UCSD-AML1 (cell line): ENCODE measurements around the gene UNC13A.

ENCODE experiments used
- DNase-seq: peaks from one replicate; lab custom pipeline; 2025; ENCODE audit not compliant: unreplicated experiment; lab: John Stamatoyannopoulos, UW

UNC13A gene

GRCh38 chr19:17629760-17630159 lies 58.4 kb downstream of the UNC13A start:
- DNase-seq = no peak

- DNase-seq = no peak
Observed at GRCh38 chr19:17627921-17628320, 60.2 kb downstream of the UNC13A start.

- no peak for DNase-seq
Observed at GRCh38 chr19:17627161-17627560, 61.0 kb downstream of the UNC13A start.

GRCh38 chr19:17626456-17627015 lies 61.6 kb downstream of the UNC13A start:
- peak; percentile 34 for DNase-seq

- no peak for DNase-seq
Observed at GRCh38 chr19:17625980-17626379, 62.2 kb downstream of the UNC13A start.

GRCh38 chr19:17625043-17625442 lies 63.1 kb downstream of the UNC13A start:
- no peak for DNase-seq

- no peak for DNase-seq
Observed at GRCh38 chr19:17624314-17624991, 63.7 kb downstream of the UNC13A start.

- DNase-seq = no peak
Observed at GRCh38 chr19:17623224-17623935, 64.8 kb downstream of the UNC13A start.

- no peak for DNase-seq
Observed at GRCh38 chr19:17620696-17621095, 67.5 kb downstream of the UNC13A start.

GRCh38 chr19:17618936-17619335 lies 69.2 kb downstream of the UNC13A start:
- DNase-seq = no peak

- no peak for DNase-seq
Observed at GRCh38 chr19:17618281-17618903, 69.8 kb downstream of the UNC13A start.

GRCh38 chr19:17617807-17618192 lies 70.4 kb downstream of the UNC13A start:
- DNase-seq = no peak

- no peak for DNase-seq
Observed at GRCh38 chr19:17616961-17617806, 71.0 kb downstream of the UNC13A start.

- no peak for DNase-seq
Observed at GRCh38 chr19:17616686-17616960, 71.5 kb downstream of the UNC13A start.

GRCh38 chr19:17615889-17616685 lies 72.1 kb downstream of the UNC13A start:
- no peak for DNase-seq

- DNase-seq = no peak
Observed at GRCh38 chr19:17614476-17614875, 73.7 kb downstream of the UNC13A start.

- no peak for DNase-seq
Observed at GRCh38 chr19:17611462-17612244, 76.5 kb downstream of the UNC13A start.

GRCh38 chr19:17610384-17610783 lies 77.8 kb downstream of the UNC13A start:
- DNase-seq = no peak

- DNase-seq = no peak
Observed at GRCh38 chr19:17607936-17608335, 80.2 kb downstream of the UNC13A start.
